H54 (cell line): ENCODE measurements around the gene PCBP3.

Experiments
- DNase-seq: peaks from one replicate; pipeline ENCODE4 v3.0.0; 2011; ENCODE audit warnings: low spot score, mixed read lengths; ENCODE audit not compliant: insufficient read length
- FAIRE-seq: peaks from 3 replicates; lab custom pipeline; 2011; peaks lifted over from hg19 to GRCh38; lab: Jason Lieb, UNC
- POLR2A ChIP-seq: IDR thresholded peaks from 2 replicates; pipeline ENCODE4 v1.6.1; 2011; ENCODE audit warnings: low read depth, mild to moderate bottlenecking, low read length

The PCBP3 gene

DNA sequence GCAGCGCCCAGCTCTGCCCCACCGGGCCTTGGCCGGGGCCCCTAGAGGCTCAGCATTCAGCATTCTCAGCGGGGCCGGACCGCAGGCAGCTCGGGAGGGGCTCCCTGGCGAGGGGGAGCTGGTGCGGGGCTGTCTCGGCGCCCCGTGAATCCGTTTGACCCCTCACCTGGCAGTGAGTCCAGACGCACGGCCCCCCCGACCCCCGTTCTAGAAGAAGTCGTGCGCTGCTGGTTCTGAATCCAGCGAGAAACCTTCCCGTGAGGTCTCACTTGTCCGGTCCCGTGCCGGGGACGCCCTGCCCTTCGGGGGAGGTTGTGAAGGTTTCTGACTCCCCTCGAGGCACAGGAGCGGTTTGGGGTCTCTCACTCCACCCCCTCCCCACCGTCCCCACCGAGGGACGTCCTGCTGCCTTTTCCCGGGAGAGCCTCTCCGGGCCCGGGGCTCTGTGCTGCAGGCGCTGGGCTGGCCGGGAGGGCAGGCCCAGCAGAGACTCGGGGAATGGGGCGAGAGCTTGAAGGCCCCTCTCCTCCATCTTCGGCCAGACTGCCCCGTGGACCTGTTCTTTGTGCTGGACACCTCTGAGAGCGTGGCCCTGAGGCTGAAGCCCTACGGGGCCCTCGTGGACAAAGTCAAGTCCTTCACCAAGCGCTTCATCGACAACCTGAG, 338.7 kb downstream of the PCBP3 start:
- TF ChIP-seq POLR2A = no peak
- DNase-seq (no peak), FAIRE-seq (no peak)

DNA sequence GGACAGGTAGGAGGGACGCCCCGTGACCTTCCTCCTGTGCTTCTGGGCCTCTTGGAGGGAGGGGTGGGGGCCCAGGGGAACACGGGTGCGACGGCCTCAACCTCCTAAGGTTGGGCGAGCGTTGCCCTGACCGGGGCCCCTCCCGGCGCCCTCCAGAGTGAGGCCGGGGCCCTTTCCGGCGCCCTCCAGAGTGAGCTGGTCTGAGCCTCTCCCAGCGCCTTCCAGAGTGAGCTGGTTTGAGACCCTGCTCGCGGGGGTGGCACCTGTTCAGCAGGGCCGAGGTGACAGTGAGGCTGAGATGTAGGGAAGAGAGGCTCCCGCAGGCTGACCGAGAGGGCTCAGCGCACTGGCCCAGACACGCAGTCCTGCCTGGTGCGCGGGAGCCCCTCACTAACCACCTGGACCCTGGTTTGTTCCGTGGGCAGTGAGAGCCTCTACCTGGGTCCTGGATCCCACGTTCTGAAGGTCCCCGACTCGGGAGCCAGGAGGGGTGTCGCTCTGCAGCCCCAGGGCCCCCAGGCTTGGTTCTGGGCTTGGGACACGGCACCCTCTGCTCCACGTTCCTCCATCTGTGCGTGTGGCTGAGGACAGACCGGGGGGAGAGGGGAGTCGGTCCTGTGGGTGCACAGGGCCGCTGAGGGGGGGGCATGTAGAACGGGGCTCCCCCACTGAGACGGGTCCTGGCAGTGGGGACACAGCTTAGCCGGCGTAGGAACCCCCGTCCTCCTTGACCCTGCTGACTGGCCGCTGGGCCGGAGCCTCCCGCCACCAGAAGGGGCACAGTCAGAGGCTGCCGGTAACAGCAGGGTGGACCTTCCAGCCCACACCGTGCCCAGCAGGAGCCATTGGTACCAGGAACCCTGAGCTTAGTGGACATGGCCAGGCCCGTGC, 339.5 kb downstream of the PCBP3 start:
- no peak for DNase-seq
- no peak for FAIRE-seq
- no peak for TF ChIP-seq POLR2A

DNA sequence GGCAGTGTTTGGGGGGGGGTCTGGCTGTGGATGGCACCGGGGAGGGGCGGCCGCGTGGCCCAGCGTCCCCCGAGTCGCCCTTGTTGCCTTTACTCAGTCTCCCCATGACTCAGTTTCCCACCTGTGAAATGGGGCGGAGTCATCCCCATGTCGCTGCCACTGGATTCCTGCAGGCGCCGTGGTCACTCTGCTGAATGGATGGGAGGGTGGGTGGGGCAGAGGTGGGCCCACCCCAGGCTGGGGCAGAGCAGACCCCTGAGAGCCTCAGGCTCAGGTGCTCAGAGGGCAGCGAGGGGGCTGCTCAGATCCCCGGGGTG, 340.1 kb downstream of the PCBP3 start:
- TF ChIP-seq POLR2A = no peak
- FAIRE-seq = no peak
- no peak for DNase-seq

DNA sequence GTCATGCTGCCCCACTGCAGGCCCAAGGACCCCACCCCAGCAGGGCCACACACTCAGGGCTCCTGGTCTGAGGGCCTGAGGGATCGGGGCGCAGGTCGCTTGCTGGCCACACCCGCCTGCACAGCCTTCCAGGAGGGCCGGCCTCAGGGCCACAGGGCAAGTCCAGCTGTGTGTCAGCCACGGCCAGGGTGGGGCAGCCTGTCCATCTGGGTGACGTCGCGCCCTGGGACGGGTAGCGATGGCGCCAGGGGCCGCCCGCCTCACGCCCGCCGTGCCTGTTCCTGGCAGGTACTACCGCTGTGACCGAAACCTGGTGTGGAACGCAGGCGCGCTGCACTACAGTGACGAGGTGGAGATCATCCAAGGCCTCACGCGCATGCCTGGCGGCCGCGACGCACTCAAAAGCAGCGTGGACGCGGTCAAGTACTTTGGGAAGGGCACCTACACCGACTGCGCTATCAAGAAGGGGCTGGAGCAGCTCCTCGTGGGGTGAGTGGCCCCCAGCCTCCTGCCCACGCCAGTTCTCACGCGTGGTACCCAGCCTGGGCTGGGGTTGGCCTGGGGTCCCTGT, 340.5 kb downstream of the PCBP3 start:
- DNase-seq (no peak), FAIRE-seq (no peak)
- no peak for TF ChIP-seq POLR2A

DNA sequence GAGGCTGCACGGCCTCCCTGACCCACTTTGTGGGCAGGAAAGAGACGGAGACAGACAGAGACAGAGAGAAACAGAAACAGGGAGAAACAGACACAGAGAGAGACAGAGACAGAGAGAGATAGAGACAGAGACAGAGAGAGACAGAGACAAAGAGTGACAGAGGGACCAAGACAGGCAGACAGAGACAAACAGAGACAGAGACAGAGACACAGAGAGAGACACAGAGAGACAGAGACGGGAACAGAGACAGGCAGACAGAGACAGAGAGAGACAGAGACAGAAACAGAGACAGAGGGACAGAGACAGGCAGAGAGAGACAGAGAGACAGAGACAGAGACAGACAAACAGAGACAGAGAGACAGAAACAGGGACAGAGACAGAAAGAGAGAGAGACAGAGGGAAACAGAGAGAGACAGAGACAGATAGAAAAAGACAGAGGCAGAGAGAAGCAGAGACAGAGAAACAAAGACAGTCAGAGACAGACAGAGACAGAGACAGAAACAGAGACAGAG, 341.1 kb downstream of the PCBP3 start:
- no peak for TF ChIP-seq POLR2A
- no peak for DNase-seq
- FAIRE-seq = no peak

DNA sequence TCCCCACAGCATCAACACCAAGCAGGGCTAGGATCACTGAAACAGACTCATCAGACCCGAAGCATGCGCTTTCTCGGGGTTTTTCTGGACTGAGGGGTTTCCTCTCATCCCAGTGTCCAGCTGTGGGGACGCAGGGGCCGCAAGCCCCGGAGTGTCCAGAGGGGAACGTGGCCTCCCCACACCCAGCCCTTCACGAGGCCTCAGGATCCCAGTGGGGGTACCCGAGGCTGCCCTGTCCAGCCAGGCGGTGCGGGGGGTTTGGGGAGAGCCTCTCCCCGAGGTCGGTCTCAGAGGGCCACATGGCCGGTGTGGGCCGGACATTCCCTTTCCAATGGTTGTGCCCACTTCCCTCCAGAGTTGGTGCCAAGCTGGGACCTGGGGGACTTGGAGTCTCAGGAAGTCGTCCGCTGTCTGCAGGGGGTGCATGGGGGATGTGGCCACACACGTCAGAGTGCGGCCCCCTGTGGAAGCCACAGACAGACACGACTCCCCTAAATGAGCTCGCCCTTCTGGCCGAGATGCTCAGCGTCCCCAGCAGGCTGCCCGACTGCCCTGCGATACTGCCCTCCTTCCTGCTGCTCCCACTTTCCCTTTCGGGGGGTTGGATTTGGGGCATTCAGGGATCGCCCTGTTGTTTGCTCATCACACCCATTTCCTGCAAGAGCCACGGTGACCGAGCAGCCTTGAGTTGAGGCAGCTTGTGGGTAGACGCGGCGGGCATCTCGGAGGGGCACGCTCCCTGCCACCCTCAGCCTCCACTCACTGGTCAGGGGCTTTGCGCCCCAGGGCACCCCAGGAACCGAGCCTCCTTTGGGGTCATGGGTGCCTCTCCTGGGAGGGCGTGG, 342.2 kb downstream of the PCBP3 start:
- DNase-seq (no peak), FAIRE-seq (no peak)
- no peak for TF ChIP-seq POLR2A

DNA sequence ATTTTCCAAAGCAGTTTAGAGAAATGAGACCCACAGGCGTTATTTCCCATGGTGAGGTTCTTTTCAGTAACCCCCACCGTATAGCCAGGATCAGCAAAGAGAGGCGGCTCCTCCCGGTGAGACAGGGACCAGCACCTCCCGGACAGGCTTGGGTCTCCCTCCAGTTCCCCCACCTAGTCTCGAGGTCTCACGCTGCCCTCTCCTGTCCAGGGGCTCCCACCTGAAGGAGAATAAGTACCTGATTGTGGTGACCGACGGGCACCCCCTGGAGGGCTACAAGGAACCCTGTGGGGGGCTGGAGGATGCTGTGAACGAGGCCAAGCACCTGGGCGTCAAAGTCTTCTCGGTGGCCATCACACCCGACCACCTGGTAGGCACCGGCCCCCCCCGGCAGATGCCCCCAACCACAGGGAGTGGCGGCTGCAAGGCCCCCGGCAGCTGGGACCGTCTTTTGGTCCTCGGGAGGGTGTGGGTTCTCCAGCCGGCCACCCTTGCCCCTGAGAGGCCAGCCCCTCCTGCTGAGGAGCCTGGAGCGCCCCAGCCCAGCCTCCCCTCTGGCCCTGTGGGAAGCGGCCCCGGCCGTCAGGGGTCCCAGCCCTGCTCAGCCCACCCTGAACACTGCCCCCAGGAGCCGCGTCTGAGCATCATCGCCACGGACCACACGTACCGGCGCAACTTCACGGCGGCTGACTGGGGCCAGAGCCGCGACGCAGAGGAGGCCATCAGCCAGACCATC, 343.0 kb downstream of the PCBP3 start:
- TF ChIP-seq POLR2A = no peak
- no peak for DNase-seq
- FAIRE-seq = no peak

DNA sequence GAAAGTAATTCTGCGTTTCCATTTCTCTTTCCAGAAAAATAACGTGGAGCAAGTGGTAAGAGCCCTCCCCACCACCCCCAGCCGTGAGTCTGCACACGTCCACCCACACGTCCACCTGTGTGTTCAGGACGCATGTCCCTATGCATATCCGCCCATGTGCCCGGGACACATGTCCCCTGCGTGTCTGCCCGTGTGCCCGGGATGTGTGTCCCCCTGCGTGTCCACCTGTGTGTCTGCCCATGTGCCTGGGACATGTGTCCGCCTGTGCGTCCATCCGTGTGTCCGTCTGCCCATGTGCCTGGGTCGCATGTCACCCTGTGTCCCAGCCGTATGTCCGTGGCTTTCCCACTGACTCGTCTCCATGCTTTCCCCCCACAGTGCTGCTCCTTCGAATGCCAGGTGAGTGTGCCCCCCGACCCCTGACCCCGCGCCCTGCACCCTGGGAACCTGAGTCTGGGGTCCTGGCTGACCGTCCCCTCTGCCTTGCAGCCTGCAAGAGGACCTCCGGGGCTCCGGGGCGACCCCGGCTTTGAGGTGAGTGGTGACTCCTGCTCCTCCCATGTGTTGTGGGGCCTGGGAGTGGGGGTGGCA, 343.7 kb downstream of the PCBP3 start:
- FAIRE-seq = no peak
- no peak for TF ChIP-seq POLR2A
- DNase-seq = no peak

DNA sequence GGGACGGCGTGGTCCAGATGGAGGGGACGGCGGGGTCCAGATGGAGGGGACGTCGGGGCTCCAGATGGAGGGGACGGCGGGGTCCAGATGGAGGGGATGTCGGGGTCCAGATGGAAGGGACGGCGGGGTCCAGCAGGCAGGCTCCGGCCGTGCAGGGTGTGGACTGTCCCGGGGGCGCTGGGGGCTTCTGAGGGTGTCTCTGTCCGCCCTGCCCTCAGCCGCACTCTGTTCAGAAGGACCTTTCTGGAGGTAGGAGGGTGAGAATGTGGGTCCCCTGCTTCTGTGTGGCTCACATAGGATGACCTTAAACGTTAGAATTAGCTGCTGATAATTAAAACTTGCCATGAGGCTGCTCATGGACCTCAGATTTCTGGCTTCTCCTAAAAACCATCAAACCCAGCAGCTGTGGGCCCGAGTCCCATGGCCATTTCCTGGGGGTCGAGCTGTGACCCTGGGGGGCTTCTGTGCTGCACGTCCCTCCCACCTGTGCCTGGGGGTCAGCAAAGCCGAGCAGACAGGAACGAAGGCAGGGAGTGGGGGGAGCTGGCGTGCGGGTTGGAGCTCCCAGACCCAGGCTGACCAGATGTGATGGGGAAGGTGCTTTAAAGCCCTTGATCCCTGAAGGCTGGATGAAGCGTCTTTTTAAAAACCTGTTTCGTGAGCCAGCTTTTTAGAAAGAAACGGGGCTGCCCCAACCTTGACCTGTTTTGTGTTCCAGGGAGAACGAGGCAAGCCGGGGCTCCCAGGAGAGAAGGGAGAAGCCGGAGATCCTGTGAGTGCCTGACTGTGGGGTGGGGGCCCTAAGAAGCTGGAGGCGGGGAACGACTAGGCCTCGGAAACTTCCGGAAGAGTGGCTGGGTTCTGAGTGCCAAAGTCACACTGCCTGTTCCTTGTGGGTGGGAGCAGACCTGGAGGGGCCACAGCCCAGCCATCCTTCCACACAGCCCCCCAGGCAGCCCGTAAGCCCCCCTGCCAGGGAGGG, 345.1 kb downstream of the PCBP3 start:
- no peak for DNase-seq
- FAIRE-seq = no peak
- TF ChIP-seq POLR2A = no peak

DNA sequence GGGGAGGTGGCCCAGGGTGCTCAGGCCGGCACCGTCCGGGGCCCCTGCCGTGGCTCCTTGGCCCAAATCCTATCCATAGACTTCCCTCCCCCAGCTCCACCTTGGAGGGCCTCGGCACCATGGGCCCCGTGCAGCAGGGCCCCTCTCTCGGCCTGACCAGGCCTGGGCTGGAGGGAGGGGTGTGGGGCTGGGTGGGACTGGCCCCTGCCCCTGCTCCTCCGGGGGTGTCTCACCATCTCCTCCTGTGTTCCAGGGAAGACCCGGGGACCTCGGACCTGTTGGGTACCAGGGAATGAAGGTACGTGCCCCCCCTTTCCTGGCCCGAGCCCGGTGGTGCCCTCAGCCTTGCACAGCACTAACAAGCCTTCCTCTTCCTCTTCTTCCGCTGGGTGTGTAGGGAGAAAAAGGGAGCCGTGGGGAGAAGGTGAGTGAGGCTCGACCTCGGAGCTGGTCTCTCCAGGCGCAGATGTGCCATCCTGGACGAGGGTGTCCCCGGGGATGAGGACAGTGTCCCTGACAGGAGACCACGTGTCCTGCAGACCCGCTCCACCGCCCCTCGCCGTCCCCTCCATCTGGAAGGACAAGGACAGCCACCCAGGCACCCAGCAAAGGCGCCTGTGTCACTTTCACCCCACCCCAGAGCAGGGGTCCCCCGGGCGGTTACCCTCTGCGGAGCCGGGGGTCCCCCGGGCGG, 346.0 kb downstream of the PCBP3 start:
- DNase-seq (no peak), FAIRE-seq (no peak)
- no peak for TF ChIP-seq POLR2A
